ENCODE results near the gene TMEM135.

Gene TMEM135

DNA sequence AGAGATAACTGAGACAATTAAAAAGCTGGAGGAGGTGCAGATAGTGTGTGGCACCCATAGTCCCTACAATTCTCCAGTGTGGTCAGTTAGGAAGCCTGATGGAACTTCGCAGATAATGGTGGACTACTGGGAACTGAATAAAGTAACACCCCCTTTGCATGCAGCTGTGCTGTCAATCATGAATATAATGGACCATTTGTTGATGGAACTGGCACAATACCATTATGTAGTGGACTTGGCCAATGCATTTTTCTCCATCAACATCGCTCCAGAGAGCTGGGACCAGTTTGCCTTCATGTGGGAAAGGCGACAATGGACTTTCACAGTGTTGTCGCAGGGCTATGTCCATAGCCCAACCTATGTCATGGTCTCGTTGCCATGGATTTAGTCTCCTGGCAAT is 324.2 kb downstream of the TMEM135 start:
- no peak for DNase-seq

DNA sequence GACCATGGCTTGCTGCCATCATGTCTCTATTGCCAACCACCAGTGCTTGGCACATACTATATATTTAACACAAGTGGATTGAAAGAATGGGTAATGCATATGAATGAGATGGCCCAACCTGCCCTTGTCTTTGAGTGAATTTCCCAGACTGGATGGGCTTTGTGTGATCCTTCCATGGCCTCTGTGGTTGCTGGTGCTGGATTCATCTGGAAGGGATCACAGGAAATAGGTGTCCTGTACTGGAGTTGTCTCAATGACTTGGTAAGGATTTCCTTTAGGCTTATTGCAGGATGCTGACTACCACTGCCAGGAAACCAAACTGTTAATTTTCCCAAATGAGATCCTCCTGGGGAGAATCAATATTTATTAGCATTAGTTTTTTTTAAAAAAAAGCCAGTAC is 328.6 kb downstream of the TMEM135 start:
- no peak for DNase-seq

DNA sequence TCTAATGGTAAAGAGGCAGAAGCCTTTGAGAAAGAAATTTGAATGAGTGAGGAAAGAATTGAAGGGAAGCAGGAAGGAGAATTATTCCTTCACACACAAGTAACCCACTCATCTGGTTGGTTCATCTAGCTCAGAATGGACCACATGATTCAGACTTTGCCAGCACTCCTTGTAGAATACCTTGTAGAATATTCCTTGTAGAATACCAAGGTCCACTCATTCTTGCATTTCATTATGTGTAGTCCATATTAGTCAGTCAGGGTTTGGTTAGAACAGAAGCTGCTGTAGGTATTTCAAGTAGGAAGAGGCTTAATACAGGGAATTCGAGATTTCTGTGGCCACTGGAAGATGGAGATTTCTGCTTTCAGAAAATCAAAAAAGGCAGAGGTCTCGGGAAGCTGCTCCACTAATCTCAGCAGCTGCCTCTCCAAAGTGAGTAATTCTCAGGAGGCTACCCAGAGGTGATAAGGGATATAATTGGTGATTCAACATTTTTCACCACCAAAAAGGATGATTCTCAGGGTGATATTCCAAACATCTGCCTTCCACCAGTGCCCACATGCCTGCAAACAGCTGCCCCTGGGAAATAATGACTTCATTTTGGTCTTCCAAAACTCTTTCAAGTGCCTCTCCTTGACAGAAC is 329.1 kb downstream of the TMEM135 start:
- peak; percentile 18 for DNase-seq

DNA sequence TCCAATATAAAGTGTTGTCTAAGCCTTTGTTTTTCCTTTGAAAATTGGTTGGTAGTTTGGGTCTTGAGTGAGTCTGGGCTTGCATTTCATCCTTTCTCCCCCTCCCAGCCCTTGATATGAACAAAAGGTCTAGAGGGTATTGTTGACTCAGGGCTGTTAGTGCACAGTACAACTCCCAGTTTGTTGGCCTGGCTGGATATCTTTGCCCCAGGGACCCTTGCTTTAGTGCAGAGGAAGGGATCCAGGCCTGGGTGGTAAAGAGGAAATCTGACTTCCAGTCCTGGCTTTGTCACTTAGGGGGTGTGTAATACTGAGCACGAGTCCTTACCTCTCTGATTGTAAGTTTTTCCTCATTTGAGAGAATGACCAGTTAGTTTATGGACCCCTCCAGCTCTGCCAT is 330.4 kb downstream of the TMEM135 start:
- no peak for DNase-seq

DNA sequence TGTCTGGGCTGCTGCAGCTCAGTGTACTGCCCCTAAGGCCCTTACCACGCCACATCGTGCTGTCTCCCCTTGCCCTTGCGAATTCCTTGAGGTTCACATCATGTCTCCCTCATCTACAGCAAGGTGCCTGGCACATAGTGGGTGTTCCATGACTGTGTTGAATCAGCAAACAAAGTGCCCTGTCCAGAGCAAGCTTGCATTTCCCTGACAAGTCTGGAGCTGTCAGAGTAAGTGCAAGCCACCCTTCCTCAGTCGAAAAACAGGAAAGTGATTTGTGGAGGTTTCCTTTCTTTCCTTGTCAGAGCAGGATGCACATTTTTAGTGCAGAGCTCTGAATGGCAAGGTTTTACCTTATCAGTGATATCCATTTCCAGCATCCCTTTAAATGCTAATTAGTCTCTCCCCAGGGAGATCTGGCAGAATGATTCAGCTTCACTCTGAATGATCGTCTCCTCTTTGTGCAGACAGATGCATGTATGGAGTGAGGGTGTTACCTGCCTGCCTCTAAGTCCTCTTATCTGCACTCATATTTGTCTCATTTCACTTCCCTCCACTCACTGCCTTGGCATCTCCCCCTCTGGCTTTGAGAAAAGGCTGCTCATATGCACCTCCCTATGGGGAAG is 331.2 kb downstream of the TMEM135 start:
- peak; percentile 13 for DNase-seq

DNA sequence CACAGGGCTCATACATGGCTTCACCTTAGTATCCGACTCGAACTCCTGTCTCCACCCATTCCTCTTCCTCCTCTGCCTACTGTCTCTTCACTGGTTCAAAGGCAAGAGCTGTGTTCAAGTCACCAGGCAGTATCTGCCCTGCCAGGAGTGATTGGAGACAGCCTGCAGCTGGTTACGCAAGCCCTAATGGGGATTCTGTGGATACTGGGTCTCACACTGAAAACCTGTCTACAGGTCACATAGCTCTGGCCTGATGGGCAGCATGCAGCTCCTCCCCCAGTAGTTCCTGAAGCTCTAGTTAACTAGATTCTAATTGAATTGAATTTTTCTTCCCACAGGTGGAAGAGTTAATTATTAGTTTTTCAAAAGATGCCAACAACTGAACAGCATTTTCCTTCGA is 332.2 kb downstream of the TMEM135 start:
- DNase-seq = no peak

DNA sequence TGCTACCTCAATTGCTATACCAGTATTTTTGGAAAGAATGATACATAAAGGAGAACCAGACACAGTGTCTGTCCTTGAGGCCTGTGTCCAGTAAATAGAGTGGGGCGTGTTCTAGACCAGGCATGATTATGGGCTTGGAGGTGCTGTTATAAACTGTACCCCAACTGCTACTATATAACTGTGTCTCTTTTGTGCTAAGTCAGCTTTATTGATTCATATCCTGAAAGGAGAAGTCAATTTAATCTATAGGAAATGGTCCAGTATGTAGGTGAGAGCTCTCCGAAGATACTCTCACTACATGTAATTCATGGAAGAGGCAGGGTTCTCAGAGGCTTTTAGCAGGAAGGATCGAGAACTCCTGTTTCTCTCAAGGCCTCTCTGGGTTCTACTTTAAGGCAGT is 334.3 kb downstream of the TMEM135 start:
- DNase-seq = no peak

Data from fibroblast of skin of back (primary cell).